ENCODE data around the gene LIAS.
A peak's percentile ranks its signal among the peaks of the same experiment; 100 is the strongest.

LIAS gene

GRCh38 chr4:39526765-39527295 lies 68.0 kb downstream of the LIAS start:
- Histone ChIP-seq H3K27ac (ENCODE audit: low read depth, low read length) (no peak overlapping the region), H3K27me3 (ENCODE audit: low read length) (no peaks in the 10 kb centered on the region), H3F3A (ENCODE audit: insufficient read depth) (peaks cover 5% of the 10 kb centered on the region; the same call in 1 of the 2 replicates), H4K20me1 (ENCODE audit: low read depth, low read length) (no peaks in the 10 kb centered on the region), H3K4me2 (ENCODE audit: low read depth, low read length, poor library complexity, severe bottlenecking) (peak overlapping the region; percentile 73), H3K4me3 (ENCODE audit: insufficient read depth, low read length, poor library complexity, severe bottlenecking) (peak overlapping the region; percentile 75), H3K9me2 (replicated peaks; ENCODE audit: insufficient read depth, low read length) (no peaks in the 10 kb centered on the region), H2AFZ (ENCODE audit: low read depth, low read length, severe bottlenecking) (peak overlapping the region; percentile 86), H3K36me3 (ENCODE audit: low read length) (no peaks in the 10 kb centered on the region), H3K9me3 (ENCODE audit: insufficient read depth, low read length) (peaks cover 14% of the 10 kb centered on the region; the same call in 1 of the 2 replicates), H3K79me2 (ENCODE audit: insufficient read depth, low read length) (no peaks in the 10 kb centered on the region; the same call in none of the 2 replicates), H3K9ac (ENCODE audit: low read length) (peak overlapping the region; percentile 68)
- no peak for TF ChIP-seq CTCF (IDR thresholded peaks at IDR 0.05; ENCODE audit: insufficient read depth, low read length, poor library complexity, severe bottlenecking)
- TF ChIP-seq EZH2phosphoT487 (conservative IDR thresholded peaks at IDR 0.05; ENCODE audit: low read length): no peak

- no peaks in the 10 kb centered on the region for H4K20me1 ChIP-seq (ENCODE audit: low read depth, low read length)
- H3K36me3 ChIP-seq (ENCODE audit: low read length): no peaks in the 10 kb centered on the region
- H3K27me3 ChIP-seq (ENCODE audit: low read length): no peaks in the 10 kb centered on the region
- peaks cover 16% of the 10 kb centered on the region; the same call in 1 of the 2 replicates for H3K9me3 ChIP-seq (ENCODE audit: insufficient read depth, low read length)
- TF ChIP-seq CTCF (IDR thresholded peaks at IDR 0.05; ENCODE audit: insufficient read depth, low read length, poor library complexity, severe bottlenecking) (no peak), EZH2phosphoT487 (conservative IDR thresholded peaks at IDR 0.05; ENCODE audit: low read length) (no peak)
- peak within 1 kb of the TSS; percentile 75 for H3K4me3 ChIP-seq (ENCODE audit: insufficient read depth, low read length, poor library complexity, severe bottlenecking)
- H3K4me2 ChIP-seq (ENCODE audit: low read depth, low read length, poor library complexity, severe bottlenecking): peak within 1 kb of the TSS; percentile 73
- peaks cover 3% of the 10 kb centered on the region; the same call in 1 of the 2 replicates for H3F3A ChIP-seq (ENCODE audit: insufficient read depth)
- no peak within 1 kb of the TSS for H3K27ac ChIP-seq (ENCODE audit: low read depth, low read length)
- no peaks in the 10 kb centered on the region; the same call in none of the 2 replicates for H3K79me2 ChIP-seq (ENCODE audit: insufficient read depth, low read length)
- H3K9me2 ChIP-seq (replicated peaks; ENCODE audit: insufficient read depth, low read length): no peaks in the 10 kb centered on the region
- peak within 1 kb of the TSS; percentile 68 for H3K9ac ChIP-seq (ENCODE audit: low read length)
- peak within 1 kb of the TSS; percentile 86 for H2AFZ ChIP-seq (ENCODE audit: low read depth, low read length, severe bottlenecking)
Observed at GRCh38 chr4:39527296-39528060, 68.6 kb downstream of the LIAS start, which contains the start of gene UGDH. TSS of gene UGDH (minus strand) at chr4:39527439. CDS start at chr4:39521512, 5,927 bp downstream.

DNA sequence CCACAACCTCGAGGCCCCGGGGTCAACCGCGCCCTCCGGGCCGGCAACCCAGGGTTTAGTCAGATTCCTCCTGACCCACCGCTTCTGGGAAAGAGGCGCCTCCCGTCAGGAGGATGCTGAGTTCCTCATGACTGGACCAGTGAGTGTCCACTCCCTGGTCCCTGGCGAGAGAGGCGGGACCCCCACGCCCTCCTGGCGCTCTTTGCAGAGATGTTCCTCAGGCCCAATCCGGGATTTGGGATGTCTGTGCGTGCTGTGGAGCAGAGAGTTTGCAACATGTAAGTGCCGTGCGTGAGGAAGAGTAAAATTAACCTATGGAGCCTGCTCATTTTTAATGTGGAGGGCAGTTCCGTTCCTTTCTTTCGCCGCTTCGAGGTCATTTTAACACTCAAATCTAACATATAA lies 69.2 kb downstream of the LIAS start:
- H4K20me1 ChIP-seq (ENCODE audit: low read depth, low read length): no peaks in the 10 kb centered on the region
- peaks cover 3% of the 10 kb centered on the region; the same call in 1 of the 2 replicates for H3F3A ChIP-seq (ENCODE audit: insufficient read depth)
- peak overlapping the region; percentile 73 for H3K4me2 ChIP-seq (ENCODE audit: low read depth, low read length, poor library complexity, severe bottlenecking)
- H3K27me3 ChIP-seq (ENCODE audit: low read length): no peaks in the 10 kb centered on the region
- peak overlapping the region; percentile 80 for H2AFZ ChIP-seq (ENCODE audit: low read depth, low read length, severe bottlenecking)
- H3K27ac ChIP-seq (ENCODE audit: low read depth, low read length): no peak overlapping the region
- peak overlapping the region; percentile 68 for H3K9ac ChIP-seq (ENCODE audit: low read length)
- H3K36me3 ChIP-seq (ENCODE audit: low read length): no peaks in the 10 kb centered on the region
- TF ChIP-seq EZH2phosphoT487 (conservative IDR thresholded peaks at IDR 0.05; ENCODE audit: low read length) (no peak), CTCF (IDR thresholded peaks at IDR 0.05; ENCODE audit: insufficient read depth, low read length, poor library complexity, severe bottlenecking) (no peak)
- peak overlapping the region; percentile 75 for H3K4me3 ChIP-seq (ENCODE audit: insufficient read depth, low read length, poor library complexity, severe bottlenecking)
- no peaks in the 10 kb centered on the region; the same call in none of the 2 replicates for H3K79me2 ChIP-seq (ENCODE audit: insufficient read depth, low read length)
- H3K9me2 ChIP-seq (replicated peaks; ENCODE audit: insufficient read depth, low read length): no peaks in the 10 kb centered on the region
- peaks cover 16% of the 10 kb centered on the region; the same call in 1 of the 2 replicates for H3K9me3 ChIP-seq (ENCODE audit: insufficient read depth, low read length)
